HG03457 (cell line): ENCODE measurements around the gene GABRB1.

Experiments used
- ATAC-seq: cut with Tn5 transposase; IDR thresholded peaks from one replicate; pipeline ENCODE4 v1.9.1; 2021; ENCODE audit warnings: moderate number of reproducible peaks; ENCODE audit not compliant: unreplicated experiment

GABRB1 gene

GRCh38 chr4:47463235-47463956, 432.0 kb downstream of the GABRB1 start, which contains the start of gene COMMD8:
Gene COMMD8, minus strand, starts transcription at chr4:47463702. Its CDS starts 51 bp downstream, at chr4:47463651.
- peak; percentile 84 for ATAC-seq

GRCh38 chr4:47465004-47465403, 433.6 kb downstream of the GABRB1 start:
- ATAC-seq: peak; percentile 41

GRCh38 chr4:47466056-47466785, 434.9 kb downstream of the GABRB1 start:
- ATAC-seq: no peak

- ATAC-seq: no peak
Measured at GRCh38 chr4:47468706-47469365, 437.5 kb downstream of the GABRB1 start.

GRCh38 chr4:47469951-47470350, 438.6 kb downstream of the GABRB1 start:
- no peak for ATAC-seq

GRCh38 chr4:47471064-47471463, 439.7 kb downstream of the GABRB1 start:
- ATAC-seq: no peak

- no peak for ATAC-seq
Measured at GRCh38 chr4:47471591-47471990, 440.2 kb downstream of the GABRB1 start.

GRCh38 chr4:47473141-47473750, 441.9 kb downstream of the GABRB1 start:
- no peak for ATAC-seq

GRCh38 chr4:47474799-47475198, 443.4 kb downstream of the GABRB1 start:
- no peak for ATAC-seq

GRCh38 chr4:47475411-47475810, 444.0 kb downstream of the GABRB1 start:
- ATAC-seq: no peak
